Measurements from ENCODE around the gene ASB5.

Gene ASB5

DNA sequence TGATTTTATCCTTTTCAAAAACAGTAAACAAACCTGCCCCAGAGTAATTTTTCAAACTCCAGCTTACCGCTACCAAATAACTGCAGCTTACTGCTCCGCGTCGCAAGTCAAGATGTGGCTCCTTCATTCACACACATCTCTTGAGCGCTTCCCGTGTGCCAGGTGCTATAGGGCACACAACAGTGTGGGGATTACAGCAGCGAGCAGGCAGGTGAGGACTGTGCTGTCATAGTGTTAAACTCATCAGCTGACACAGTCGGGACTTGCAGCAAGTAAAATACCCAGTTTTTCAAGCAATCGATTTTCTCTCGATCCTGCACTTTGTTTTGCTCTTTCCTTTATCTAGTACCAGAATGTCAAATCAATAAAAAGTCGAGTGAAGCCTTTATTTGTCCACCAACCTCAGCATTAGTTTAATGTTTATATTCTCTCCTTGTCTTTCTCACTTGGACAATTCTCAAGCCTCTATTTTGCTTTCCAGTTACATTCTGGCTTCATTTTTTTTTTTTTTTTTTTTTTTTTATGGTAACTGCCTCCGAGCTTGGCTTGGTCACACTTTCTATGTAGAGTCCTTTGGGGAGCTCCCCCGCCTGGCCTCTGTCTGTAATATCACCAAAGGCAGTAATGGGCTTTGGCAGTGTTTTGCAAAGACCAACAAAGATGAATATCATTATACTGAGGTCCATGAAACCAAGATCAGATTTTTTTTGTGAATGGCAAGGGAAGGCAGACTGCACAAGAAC is 8.3 kb upstream of the ASB5 start:
- DNase-seq (ENCODE audit: low read depth): peak; percentile 74

DNA sequence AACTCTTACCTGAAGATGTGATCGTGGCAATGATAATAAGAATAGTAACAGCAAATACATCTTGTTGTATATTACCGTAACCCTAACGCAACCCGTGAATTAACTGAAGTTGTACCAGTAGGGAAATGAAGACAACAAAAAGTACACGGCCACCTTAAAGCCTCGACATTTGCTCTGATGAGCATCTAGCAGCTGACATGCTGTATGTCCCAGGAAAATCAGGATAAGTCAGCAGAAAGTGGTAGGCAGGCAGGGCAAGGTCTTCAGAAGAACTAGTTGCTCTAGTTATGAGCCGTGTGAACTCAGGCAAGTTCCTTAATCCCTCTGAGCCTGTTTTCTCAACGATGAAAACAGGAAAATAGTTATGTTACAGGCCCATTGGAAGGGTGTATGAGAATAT is 7.7 kb upstream of the ASB5 start:
- no peak for DNase-seq (ENCODE audit: low read depth)

DNA sequence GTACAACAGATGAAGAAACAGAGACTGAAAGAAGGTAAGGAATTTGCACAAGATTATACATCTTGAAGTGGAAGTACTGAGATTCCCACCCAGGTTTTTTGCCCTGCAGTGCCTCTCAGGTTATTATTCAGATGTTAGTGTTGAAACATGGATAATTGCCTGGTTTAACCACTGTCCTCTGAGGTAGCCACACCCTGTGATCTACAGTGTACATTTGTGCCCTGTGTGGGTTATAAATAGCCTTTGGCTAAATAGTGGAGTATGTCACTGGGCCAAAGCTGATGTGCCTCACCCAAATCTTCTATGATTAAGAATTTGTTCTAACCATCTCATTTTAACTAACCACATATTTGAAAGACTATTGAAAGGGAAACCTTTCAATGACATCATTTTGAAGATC is 5.4 kb upstream of the ASB5 start:
- peak; percentile 48 for DNase-seq (ENCODE audit: low read depth)

DNA sequence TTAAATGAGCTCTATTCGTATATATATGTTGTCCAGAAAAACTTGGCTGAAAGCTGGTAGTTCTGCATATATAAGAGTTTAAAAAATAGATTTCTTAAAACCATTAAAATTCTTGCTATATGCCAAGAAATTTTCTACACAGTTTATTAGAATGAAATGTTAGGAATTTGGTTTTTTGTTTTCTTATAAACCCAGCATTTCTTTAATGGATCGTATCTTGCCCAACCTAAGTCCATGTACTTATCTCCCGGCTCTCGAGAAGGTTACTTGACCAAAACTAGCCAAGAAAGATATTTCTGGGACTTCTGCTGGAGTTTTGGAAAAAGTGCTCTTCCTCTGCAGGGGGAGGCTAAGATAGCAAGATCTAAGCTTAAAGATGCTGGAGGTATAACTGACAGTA is 4.7 kb upstream of the ASB5 start:
- no peak for DNase-seq (ENCODE audit: low read depth)

DNA sequence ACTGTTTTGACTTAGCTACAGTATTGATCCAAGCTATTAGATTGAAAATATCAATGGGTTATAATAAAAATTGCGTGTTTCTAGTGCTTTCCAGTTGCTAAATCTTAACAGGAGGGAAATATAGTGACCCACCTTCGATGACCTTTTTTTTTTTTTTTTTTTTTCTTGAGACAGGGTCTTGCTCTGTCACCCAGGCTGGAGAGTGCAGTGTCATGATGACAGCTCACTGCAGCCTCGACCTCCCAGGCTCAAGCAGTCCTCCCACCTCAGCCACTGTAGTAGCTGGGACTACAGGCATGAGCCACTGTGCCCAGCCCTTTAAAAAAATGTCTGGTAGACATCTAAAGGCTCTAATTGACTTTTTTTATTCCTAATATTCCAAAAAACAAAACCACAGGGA is 3.8 kb upstream of the ASB5 start:
- DNase-seq (ENCODE audit: low read depth): no peak

DNA sequence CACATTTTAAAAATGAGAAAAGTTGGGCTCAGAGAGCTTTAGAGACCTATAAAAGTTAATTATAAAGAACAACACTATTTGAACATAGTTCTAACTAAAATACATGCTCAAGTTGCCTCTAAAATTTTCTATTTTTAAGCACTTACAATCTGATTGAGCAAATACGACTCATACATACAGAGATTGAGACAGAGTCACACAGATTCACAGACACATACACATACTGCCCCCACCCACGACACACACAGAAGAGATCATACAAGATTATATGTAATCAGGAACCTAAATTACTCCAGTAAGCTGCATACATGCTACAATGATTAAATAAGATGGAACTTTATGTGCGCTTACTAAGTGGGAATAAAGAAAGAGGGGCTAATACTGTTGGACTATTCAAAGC is 2.7 kb upstream of the ASB5 start:
- DNase-seq (ENCODE audit: low read depth): peak; percentile 38

DNA sequence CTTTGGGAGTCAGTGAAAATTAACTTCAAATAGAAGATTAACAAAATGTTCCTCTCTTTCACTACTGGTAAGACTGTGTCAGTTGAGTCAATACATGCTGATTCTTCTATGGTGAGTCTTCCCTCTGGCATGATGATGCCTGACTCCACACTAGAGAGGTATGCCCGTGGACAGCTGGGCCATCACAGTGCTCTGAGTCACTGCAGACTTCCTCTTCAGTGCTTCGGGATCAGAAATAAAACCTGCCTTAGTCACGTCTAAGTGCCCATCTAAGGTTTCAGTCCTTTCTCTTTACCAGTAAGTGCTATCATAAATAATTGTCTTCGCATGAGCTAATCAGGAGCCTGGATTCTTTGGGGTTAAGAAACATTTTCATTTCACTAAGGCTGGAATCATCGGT is 1.6 kb upstream of the ASB5 start:
- DNase-seq (ENCODE audit: low read depth): peak; percentile 97

DNA sequence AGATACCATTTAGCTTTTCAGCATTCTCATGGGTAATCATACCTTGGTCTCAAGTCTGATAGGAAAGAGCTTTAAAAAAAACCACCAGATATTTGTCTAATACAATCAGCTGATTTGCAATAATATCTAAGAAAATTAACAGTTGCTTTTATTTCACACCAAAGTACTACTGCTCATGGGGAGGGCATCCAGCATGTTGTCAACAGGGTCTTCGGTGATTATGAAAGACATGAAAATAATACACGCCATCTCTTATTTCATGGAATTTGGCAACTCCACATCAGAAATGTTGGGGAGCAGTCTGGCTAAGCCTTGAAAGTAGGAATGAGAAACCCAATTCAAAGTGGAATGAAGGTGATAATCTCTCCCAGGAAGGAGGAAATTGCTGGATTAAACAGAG is 3.0 kb downstream of the ASB5 start:
- no peak for DNase-seq (ENCODE audit: low read depth)

DNA sequence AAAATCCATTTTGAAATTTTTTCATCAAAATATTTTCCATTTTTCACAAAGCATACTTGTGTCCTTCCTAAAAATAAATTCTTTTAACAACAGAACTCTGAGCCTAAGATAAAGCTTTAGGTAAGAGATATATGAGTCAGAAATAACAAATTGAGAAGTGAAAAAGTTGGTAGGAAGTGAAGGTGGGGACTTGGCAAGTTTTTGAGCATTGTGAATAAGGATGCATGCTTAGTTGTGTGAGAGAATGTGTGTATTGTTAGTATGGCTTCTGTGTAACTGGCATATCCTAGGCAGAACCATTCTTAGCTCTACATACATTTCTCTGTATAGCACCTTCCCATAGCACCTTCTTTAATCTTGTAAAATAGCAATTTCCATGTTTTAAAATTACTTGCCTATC is 6.8 kb downstream of the ASB5 start:
- no peak for DNase-seq (ENCODE audit: low read depth)

DNA sequence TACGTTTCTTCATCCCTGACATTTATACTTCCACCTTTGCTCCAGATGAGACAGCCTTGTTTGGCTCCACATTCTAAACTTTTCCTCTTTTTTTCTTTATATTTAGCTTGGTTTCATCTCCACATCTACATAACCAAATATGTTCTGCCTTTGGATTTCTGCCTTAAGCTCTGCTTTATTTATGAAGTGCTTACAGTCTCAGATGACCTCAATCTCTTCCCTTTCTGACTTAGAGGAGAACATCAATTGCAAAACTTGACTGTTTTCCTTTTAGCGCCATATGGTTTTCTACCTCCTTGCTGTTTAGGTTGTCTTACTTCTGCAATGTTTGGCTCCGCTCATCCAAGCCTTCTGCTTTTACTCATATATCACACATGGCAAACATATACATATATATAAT is 7.5 kb downstream of the ASB5 start:
- DNase-seq (ENCODE audit: low read depth): no peak

DNA sequence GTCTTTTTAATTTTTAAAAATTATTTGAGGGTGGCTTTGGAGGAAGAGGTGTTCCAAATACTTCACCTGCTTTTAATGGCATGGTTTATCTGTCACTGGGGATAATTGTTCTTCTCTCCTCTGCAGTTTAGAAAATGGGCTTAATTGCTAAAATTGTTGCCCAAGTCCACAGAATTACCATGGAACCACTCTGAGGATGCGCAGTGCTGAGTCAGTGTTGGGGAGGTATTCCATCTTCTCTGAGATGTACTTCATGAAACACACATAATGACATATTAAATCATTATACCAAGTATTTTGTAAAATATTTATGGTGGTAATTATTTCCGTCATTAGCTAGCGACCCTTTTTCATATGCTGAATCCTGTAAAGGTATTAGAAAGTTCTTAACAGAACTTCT is 8.0 kb downstream of the ASB5 start:
- DNase-seq (ENCODE audit: low read depth): no peak

DNA sequence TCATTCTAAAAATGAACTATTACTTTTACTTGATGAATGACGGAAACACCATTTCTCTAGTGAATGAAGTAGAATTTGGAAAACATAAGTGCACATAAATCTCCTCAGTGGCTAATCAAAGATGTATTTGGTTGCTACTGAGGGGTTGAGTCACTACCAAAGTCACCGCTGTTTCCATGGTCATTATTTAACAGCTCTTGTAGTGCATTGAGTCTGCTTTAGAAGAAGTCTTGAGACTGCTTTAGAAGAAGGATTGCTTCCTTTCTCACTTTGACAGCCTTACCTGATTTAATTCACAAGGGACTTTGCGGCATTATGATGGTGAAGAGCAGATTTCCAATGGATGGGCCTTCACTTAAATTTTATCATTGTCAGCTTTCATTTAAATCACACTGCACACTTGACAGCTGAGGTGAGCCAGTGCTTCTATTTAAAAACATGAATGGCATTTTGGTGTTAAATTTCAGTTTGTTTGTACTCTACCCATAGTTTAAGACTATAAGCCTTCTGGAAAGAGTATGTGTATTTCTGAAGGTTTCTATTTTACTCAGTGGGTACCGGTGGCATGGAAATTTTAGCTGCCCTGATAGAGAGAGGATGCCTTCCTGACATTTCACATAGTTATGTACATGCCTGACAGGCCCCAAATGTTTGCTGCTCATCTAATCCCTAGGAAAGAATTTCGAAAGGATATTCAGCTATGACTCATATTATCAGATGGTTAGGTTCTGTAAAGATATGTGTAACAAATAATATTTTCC is 9.5 kb downstream of the ASB5 start:
- peak; percentile 35 for DNase-seq (ENCODE audit: low read depth)

DNA sequence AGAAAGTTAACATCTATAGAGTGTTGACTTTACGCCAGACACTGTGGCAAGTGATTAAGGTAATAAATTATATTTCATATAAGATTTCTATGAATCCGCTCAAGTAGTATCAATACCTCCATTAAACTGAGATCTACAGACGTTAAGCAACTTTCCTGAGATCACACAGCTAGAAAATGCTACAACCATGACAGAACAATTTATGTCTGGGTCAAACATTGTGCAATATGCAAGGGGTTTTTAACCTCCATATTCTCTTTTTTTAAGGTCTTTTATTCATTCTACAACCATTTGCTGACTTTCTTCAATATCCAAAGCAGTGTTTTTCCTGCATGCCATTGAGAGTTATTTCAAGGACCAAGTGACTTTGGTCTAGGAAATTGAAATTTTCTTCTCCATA is 10.9 kb downstream of the ASB5 start:
- no peak for DNase-seq (ENCODE audit: low read depth)

DNA sequence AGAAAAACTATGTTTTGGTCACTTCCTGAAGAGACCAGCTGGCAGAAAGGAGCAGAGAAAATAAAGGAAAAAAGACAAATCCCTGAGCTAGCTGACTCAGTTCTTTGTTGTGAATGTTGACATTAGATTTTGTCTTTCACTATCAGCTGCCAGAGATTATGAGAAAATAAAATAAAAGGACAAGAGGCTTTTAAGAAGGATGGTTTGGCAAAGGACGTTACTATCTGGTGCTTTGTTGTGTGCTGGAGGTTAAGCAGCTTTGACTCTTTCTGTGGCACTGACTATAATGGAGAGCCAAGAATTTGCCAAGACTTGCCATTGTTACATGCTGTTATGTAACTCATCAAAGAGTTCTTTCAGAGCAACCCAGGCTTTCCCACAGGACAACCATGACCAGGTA is 12.1 kb downstream of the ASB5 start:
- no peak for DNase-seq (ENCODE audit: low read depth)

DNA sequence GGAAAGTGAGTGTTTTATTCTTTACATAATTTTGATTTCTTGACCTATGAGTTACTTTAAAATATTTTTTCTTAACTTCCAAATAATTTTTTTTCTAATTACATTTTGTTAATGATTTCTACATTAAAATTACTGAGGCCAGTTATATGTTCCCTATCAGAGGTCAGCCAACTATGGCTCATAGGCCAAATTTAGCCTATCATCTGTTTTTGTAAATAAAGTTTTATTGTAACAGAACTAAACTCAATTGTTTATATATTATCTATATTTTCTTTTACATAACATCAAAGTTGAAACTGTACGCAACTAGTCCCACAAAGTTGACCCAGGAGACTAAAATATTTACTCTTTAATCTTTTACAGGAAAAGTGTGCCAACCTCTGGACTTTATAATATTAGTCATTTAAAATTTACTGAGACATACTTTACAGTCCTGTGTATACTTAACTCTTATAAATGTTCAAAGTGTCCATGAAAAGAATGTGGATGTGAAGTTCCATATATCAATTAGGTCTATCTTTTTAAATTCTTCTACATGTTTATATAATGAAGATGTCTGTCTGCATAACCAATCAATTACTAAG is 26.2 kb downstream of the ASB5 start:
- DNase-seq (ENCODE audit: low read depth): no peak

DNA sequence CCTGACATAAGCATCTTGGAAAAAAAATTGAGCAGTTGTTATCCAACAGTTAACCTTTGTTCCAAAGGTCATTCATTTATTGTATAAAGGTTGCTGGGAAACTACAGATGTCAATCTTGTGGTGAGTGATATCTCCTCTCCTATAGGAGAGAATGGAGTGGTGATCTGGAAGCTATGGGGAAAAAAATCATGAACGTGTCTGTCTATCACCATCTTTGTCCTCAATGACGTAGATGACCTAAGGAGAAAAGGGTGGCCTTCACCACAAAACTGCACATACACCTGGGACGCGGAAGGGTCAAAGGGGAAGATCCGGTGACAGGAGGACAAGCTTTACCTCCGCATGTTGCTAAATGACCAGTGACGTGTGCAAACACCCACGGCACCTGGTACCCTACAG is 27.3 kb downstream of the ASB5 start:
- DNase-seq (ENCODE audit: low read depth): no peak

DNA sequence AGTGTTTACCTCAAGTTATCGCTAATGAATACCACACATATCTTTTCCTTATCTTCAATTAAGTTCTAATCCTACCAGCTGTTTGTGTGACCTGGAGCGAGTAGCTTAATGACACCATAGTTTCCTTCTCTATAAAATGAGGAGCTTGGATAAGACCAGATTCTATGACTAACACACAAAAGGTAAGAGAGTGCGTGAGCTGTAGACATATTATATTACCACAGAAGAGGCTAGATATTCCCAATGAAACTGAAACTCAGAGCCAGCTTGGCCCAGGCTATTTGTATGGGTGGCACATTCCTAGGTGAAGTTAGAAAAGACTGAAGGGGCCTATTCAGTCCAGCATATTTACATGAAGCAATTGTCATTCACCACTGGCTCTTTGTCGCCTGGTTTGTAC is 30.2 kb downstream of the ASB5 start:
- no peak for DNase-seq (ENCODE audit: low read depth)

DNA sequence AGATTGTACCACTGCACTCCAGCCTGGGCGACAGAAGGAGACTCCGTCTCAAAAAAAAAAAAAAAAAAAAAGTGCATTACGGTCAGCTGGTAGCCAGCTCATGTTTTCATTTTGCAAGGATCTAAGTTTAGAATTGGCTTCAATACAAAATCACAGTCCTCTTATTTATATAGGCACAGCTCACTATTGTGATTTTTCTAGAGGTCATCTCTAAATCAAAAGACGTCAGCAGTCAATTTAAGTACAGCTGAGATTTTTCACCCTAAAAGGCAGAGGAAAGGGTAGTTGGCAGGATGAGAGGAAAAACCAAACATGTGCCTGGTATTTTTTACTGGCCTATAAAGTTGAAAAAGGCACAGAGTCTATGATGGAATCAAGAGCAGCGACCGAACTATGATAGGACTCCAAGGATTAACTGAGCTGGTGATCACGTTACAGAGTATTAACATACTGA is 30.8 kb downstream of the ASB5 start:
- peak; percentile 97 for DNase-seq (ENCODE audit: low read depth)

DNA sequence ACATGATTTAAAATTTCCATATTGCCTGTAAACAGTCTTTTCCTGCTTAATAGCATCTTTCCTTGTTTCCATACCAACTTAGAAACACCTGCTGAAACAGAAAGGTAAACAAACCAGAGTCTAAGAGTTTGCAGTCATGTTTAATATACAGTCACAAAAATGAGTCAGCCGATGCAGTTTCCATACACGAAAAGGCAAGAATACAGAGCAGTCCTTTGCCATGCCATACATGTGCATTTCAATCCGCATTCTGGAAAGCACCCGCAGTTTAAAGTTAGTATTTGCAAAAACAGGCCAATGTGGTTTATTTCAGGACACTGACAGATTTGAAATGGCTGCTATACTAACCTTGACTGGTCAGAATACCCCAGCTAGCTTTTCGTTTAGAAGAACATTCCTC is 32.1 kb downstream of the ASB5 start:
- no peak for DNase-seq (ENCODE audit: low read depth)

DNA sequence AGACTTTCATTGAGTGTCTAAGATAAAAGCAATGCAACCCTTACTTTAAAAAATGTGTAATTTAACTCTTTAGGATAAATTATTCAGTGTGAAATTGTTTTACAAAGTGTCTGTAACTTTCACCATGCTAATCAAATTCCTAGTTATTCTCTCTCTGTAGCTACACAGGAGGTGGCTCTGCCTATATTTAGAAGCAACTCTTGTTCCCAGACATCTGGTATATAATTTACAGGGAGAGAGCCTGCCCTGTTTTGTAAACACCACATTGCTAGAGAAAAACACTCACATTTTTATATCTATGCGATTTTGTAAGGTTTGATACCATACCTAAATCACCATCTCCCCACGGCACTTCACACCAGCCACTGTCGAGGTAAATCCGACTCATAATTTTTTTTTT is 38.2 kb downstream of the ASB5 start:
- DNase-seq (ENCODE audit: low read depth): no peak

DNA sequence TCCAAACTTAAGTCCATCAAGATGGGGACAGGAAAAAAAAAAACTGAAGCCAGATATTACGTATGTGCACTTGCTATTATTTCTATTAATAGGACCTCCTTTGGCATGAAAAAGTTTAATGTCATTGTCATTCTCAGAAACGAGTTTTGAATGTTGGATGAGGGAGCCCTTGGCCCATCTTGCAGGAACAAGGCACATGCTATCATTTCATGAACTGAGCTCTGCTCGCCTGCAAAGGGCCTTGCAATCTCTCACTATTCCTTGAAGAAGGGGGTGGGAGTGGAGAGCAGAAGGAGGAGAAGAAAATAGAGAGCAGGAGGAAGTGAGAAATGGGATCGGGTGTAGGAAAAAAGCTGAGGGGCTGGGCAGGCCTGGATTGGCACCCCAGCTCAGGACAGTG is 39.4 kb downstream of the ASB5 start:
- no peak for DNase-seq (ENCODE audit: low read depth)

DNA sequence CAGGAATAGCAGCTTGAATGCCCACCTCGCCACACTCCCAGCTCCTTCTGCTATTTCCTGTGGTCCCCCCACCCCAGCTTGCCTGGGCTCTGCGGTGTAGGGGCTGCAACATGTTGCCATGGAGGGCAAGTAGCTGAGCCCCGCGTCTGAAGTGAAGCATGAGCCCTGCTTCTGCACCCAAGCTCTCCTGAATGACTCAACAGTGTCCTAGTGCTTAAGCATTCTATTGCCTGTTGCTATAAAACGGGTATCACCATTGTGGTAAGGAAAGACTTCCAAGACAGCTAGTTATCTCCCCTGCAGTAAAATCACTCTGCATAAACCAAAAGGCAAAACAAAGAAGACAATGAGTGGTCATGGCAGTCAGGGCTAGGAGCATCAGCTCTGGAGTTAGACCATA is 42.3 kb downstream of the ASB5 start:
- DNase-seq (ENCODE audit: low read depth): peak; percentile 4

DNA sequence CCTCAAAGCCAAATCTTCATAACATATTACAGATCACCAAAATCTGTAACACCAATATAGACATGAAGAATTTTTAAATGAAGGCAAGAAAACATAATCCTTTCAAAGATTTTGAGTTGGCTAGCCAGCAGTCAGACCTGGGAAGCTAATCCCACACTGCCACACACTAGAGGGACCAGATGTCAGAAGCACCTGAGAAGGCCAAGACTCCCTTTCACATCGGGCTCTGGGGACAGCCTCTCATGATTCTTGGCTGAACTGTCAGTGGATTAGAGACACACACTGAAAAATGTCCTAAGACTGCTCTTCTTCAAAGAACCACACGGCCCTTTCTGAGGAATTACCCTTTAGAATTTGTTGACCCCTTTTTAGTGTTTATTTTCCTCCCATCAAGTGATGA is 45.5 kb downstream of the ASB5 start:
- no peak for DNase-seq (ENCODE audit: low read depth)

DNA sequence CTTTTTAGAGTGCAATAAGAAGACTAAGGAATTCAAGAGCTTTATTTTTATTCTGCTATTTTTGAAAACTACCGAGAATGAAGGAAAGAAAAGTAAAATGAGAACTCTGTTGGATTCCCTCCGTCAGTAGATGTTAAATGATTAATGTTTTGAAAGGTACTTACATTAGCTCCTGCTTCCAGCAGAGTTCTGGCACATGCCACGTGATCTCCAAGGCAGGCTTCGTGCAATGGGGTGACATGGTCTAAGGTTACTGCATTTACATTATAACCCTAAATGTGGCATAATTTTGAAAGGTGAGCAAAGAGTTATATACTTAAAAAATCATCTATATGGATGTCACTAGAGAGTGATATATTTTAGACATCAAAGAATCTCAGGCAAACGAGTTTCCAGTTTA is 46.9 kb downstream of the ASB5 start:
- no peak for DNase-seq (ENCODE audit: low read depth)

Data from stromal cell of bone marrow (primary cell).